Liver (tissue), 9 donors: ENCODE data around the gene CRAT. TPM values are rescaled to one million over a fixed set of nuclear protein-coding genes. Genes with fewer than 3 reads are reported as not detected.

Experiments used
- DNase-seq: peaks from one replicate; pipeline ENCODE4 v3.0.0-alpha.2; 2017; ENCODE audit warnings: low spot score
- H3K27ac ChIP-seq, 2 donors: one replicate each; pipeline ENCODE4 v1.7.0; 2013; ENCODE audit warnings: inconsistent platforms in 2 of 2, low read length in 2 of 2, control low read depth in 1 of 2, low read depth in 1 of 2, mild to moderate bottlenecking in 1 of 2
- H3K27me3 ChIP-seq, 4 donors: one replicate each; pipeline versions ENCODE4 v1.6.1 to v1.7.0; 2013; ENCODE audit warnings: low read length in 3 of 4, inconsistent platforms in 1 of 4, mild to moderate bottlenecking in 1 of 4, moderate library complexity in 1 of 4; ENCODE audit not compliant: control insufficient read depth in 4 of 4, insufficient read depth in 4 of 4
- H3K36me3 ChIP-seq, 4 donors: one replicate each; pipeline versions ENCODE4 v1.6.1 to v1.7.0; 2013; ENCODE audit warnings: low read length in 3 of 4, mild to moderate bottlenecking in 3 of 4, low read depth in 1 of 4, moderate library complexity in 1 of 4; ENCODE audit not compliant: control insufficient read depth in 4 of 4, insufficient read depth in 3 of 4
- H3K4me1 ChIP-seq, 4 donors: one replicate each; pipeline versions ENCODE4 v1.6.1 to v1.7.0; 2013; ENCODE audit warnings: low read length in 3 of 4, mild to moderate bottlenecking in 3 of 4, moderate library complexity in 1 of 4; ENCODE audit not compliant: control insufficient read depth in 4 of 4, insufficient read depth in 4 of 4
- H3K4me3 ChIP-seq, 3 donors: one replicate each; pipeline versions ENCODE4 v1.6.1 to v1.7.0; 2013; ENCODE audit warnings: low read length in 3 of 3, control low read depth in 1 of 3, low read depth in 1 of 3, mild to moderate bottlenecking in 1 of 3
- H3K9ac ChIP-seq, 2 donors: one replicate each; pipeline ENCODE4 v1.7.0; 2013; ENCODE audit warnings: low read length in 2 of 2, mild to moderate bottlenecking in 2 of 2, moderate library complexity in 2 of 2, control low read depth in 1 of 2, low read depth in 1 of 2
- H3K9me3 ChIP-seq, 4 donors: one replicate each; pipeline versions ENCODE4 v1.6.1 to v1.7.0; 2013; ENCODE audit warnings: low read length in 3 of 4; ENCODE audit not compliant: control insufficient read depth in 4 of 4
- CTCF ChIP-seq: fragments of 150-350 bp; IDR thresholded peaks from 2 replicates; pipeline ENCODE4 v1.5.1; 2017; ENCODE audit warnings: improper control_type of control experiment, low read depth, low read length; ENCODE audit not compliant: missing input control
- EGR1 ChIP-seq, 2 donors: IDR thresholded peaks; 2 replicates each; pipeline ENCODE4 v1.6.1; 2016 to 2018; ENCODE audit warnings: antibody characterized with exemption in 2 of 2, low read depth in 2 of 2
- FOXA2 ChIP-seq: IDR thresholded peaks from 2 replicates; pipeline ENCODE4 v1.6.1; 2016; ENCODE audit warnings: antibody characterized with exemption
- HNF4A ChIP-seq, 2 donors: conservative IDR thresholded peaks; 2 replicates each; pipeline ENCODE4 v1.6.1; 2016; ENCODE audit warnings: antibody characterized with exemption in 2 of 2, mild to moderate bottlenecking in 2 of 2
- HNF4G ChIP-seq: IDR thresholded peaks from 2 replicates; pipeline ENCODE4 v1.6.1; 2016; ENCODE audit warnings: antibody characterized with exemption
- JUND ChIP-seq, 2 donors: IDR thresholded peaks; 2 replicates each; pipeline ENCODE4 v1.6.1; 2016; ENCODE audit warnings: antibody characterized with exemption in 2 of 2
- MAX ChIP-seq: IDR thresholded peaks from 2 replicates; pipeline ENCODE4 v1.6.1; 2016; ENCODE audit warnings: antibody characterized with exemption
- NR2F2 ChIP-seq: IDR thresholded peaks from 2 replicates; pipeline ENCODE4 v1.6.1; 2016; ENCODE audit warnings: antibody characterized with exemption
- RAD21 ChIP-seq, 2 donors: IDR thresholded peaks; 2 replicates each; pipeline ENCODE4 v1.6.1; 2016; ENCODE audit warnings: antibody characterized with exemption in 2 of 2, mild to moderate bottlenecking in 2 of 2
- REST ChIP-seq: IDR thresholded peaks from 2 replicates; pipeline ENCODE4 v1.6.1; 2016; ENCODE audit warnings: antibody characterized with exemption, mild to moderate bottlenecking
- SP1 ChIP-seq: IDR thresholded peaks from 2 replicates; pipeline ENCODE4 v1.6.1; 2018; ENCODE audit warnings: antibody characterized with exemption, mild to moderate bottlenecking
- ZBTB33 ChIP-seq: IDR thresholded peaks from 2 replicates; pipeline ENCODE4 v1.6.1; 2016; ENCODE audit warnings: antibody characterized with exemption
- WGBS: extraction: QIAGEN DNeasy Blood & Tissue Kit; methylation state at CpG from one replicate; pipeline ENCODE4 v1.1.7; 2013; 5-methylcytosine and 5-hydroxymethylcytosine counted together
- polyA plus RNA-seq, 2 donors: library from polyadenylated mRNA; stranded (reverse) in 1 of 2; unstranded in 1 of 2; fragments of 200-250 nt in 1 of 2; fragments of >200 nt in 1 of 2; fragmentation: Nextera tagmentation in 1 of 2; extraction: Ambion mirVana in 1 of 2; gene quantifications; one replicate each; pipeline versions ENCODE4 v1.2.1 to v1.2.3, GENCODE V29; 2013 to 2015
- total RNA-seq, 2 donors: library from RNA; depleted of rRNA; stranded (reverse); fragments of >200 nt; gene quantifications; one replicate each; pipeline ENCODE4 v1.2.3, GENCODE V29; 2014
- donor health status: healthy.
- donor health status: healthy.
- donor health status: healthy.
- donor health status: healthy.
- donor health status: healthy.

The CRAT gene
- total and polyA plus RNA-seq, 4 donors = 33.8 to 121 (median 89.1) TPM

DNA sequence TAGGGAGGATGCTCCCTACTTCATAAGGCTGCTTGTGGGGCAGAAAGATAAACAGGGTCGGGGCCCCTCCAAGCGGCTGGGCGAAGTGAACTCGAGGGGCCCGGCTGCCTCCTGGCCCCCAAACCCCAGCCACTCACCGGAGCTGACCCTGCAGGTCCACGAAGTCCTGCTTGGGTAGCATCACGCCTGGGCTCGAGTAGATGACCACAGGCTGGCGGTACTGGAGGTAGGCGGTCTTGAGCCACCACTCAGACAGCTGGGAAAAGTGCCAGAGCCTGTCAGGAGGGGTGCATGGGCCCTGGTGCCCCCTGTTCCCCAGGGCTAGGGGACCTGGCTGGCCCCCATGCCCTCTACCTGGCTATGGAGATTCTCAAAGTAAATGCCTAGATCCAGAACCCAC lies 6.5 kb downstream of the CRAT start:
- Histone ChIP-seq H3K9ac (no peak overlapping the region), H3K9me3 (no peaks in the 10 kb centered on the region), H3K27me3 (no peaks in the 10 kb centered on the region), H3K27ac (no peak overlapping the region), H3K4me3 (no peak overlapping the region), H3K4me1 (peaks cover 0 to 7% (median 5%) of the 10 kb centered on the region in 4 donors), H3K36me3 (peaks cover 4 to 41% (median 22%) of the 10 kb centered on the region in 4 donors)
- no peak for TF ChIP-seq EGR1 (IDR thresholded peaks at IDR 0.05; ENCODE audit: low read depth in 2 of 2)
- no peak for TF ChIP-seq SP1
- WGBS = 90% methylated on average over 11 of the region's 11 CpGs
- no peak for DNase-seq

DNA sequence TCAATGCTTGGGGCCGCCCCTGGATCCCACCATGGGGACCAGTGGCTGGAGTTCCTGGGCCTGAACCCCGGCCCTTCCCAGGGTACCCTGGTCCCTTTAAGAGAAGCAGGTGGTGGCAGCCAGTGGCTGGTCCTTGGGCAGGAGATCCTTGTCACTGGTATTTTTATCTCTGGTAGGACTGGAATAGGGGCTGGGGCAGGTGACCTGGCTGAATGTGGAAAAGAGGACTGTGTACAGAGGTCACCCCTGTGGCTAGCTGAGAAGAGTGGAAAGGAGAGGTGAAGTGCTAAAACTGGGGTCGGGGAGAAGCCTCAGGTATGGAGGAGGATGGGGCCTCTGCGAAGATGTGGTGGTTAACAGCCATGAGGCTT lies 7.0 kb downstream of the CRAT start:
- Histone ChIP-seq H3K27me3 (no peaks in the 10 kb centered on the region), H3K27ac (no peak overlapping the region), H3K36me3 (peaks cover 4 to 41% (median 22%) of the 10 kb centered on the region in 4 donors), H3K9ac (no peak overlapping the region), H3K4me3 (no peak overlapping the region), H3K9me3 (no peaks in the 10 kb centered on the region), H3K4me1 (peaks cover 0 to 2% (median under 1%) of the 10 kb centered on the region in 4 donors)
- 92% methylated on average over 4 of the region's 4 CpGs for WGBS
- DNase-seq = no peak
- TF ChIP-seq NR2F2 (no peak), JUND (IDR thresholded peaks at IDR 0.05) (no peak), FOXA2 (no peak), CTCF (no peak)

- WGBS = 74% methylated on average over 14 of the region's 14 CpGs
- Histone ChIP-seq H3K9ac (no peak overlapping the region), H3K4me3 (no peak overlapping the region), H3K27me3 (no peaks in the 10 kb centered on the region), H3K9me3 (no peaks in the 10 kb centered on the region), H3K36me3 (peaks cover 9 to 47% (median 24%) of the 10 kb centered on the region in 4 donors), H3K4me1 (peaks cover 0 to 2% (median 0%) of the 10 kb centered on the region in 4 donors), H3K27ac (no peak overlapping the region)
- peak; percentile 46 for DNase-seq
- no peak for TF ChIP-seq HNF4G
- no peak for TF ChIP-seq JUND (IDR thresholded peaks at IDR 0.05)
- no peak for TF ChIP-seq REST
- TF ChIP-seq MAX = no peak
- no peak for TF ChIP-seq ZBTB33
- no peak for TF ChIP-seq HNF4A (conservative IDR thresholded peaks at IDR 0.05)
- peak in 1 of 2 donors; percentile 55 for TF ChIP-seq RAD21 (IDR thresholded peaks at IDR 0.05)
Observed at GRCh38 chr9:129102791-129103594, 7.6 kb downstream of the CRAT start.
